Neuronal stem cell (in vitro differentiated cells): ENCODE measurements around the gene LRP1.
A peak's percentile ranks its signal among the peaks of the same experiment; 100 is the strongest.

Experiments
- DNase-seq: peaks from one replicate; pipeline ENCODE4 v3.0.0-alpha.2; 2013; ENCODE audit warnings: low spot score
- H2AFZ ChIP-seq: one replicate; pipeline ENCODE4 v1.6.1; 2013; ENCODE audit warnings: mild to moderate bottlenecking, low read length, inconsistent platforms
- H2AK5ac ChIP-seq: 2 replicates; pipeline ENCODE4 v1.6.1; 2013; ENCODE audit warnings: low read depth, mild to moderate bottlenecking, inconsistent platforms, low read length, moderate library complexity, mixed read lengths
- H2BK120ac ChIP-seq: 2 replicates; pipeline ENCODE4 v1.6.1; 2013; ENCODE audit warnings: low read depth, mild to moderate bottlenecking, inconsistent platforms, low read length, moderate library complexity, mixed read lengths
- H2BK12ac ChIP-seq: one replicate; pipeline ENCODE4 v1.6.1; 2013; ENCODE audit warnings: low read length, inconsistent platforms
- H2BK15ac ChIP-seq: 2 replicates; pipeline ENCODE4 v1.6.1; 2013; ENCODE audit warnings: mild to moderate bottlenecking, low read length, inconsistent platforms, mixed read lengths
- H2BK5ac ChIP-seq: one replicate; pipeline ENCODE4 v1.6.1; 2013; ENCODE audit warnings: inconsistent platforms, mild to moderate bottlenecking, low read length, moderate library complexity
- H3K14ac ChIP-seq: one replicate; pipeline ENCODE4 v1.6.1; 2013; ENCODE audit warnings: low read length, inconsistent platforms
- H3K18ac ChIP-seq: 2 replicates; pipeline ENCODE4 v1.6.1; 2013; ENCODE audit warnings: low read length, inconsistent platforms
- H3K23ac ChIP-seq: 2 replicates; pipeline ENCODE4 v1.6.1; 2013; ENCODE audit warnings: low read depth, mild to moderate bottlenecking, mixed read lengths, low read length, inconsistent platforms; ENCODE audit not compliant: poor library complexity
- H3K27ac ChIP-seq: replicated peaks from 3 replicates; pipeline ENCODE4 v1.5.1; 2013; ENCODE audit warnings: low read length, inconsistent platforms
- H3K27me3 ChIP-seq, 3 experiments: 2 replicates each; pipeline ENCODE4 v1.6.1; 2013; ENCODE audit warnings: low read length in 3 of 3, mild to moderate bottlenecking in 2 of 3, inconsistent platforms in 1 of 3, low read depth in 1 of 3, mixed read lengths in 1 of 3, moderate library complexity in 1 of 3; ENCODE audit not compliant: control insufficient read depth in 3 of 3, insufficient read depth in 3 of 3
- H3K36me3 ChIP-seq, 2 donors: replicated peaks in 1 of 2; 2 replicates each; pipeline ENCODE4 v1.6.1; 2013; ENCODE audit warnings: low read length in 2 of 2; ENCODE audit not compliant: control insufficient read depth in 2 of 2, insufficient read depth in 2 of 2
- H3K4ac ChIP-seq: 2 replicates; pipeline ENCODE4 v1.6.1; 2013; ENCODE audit warnings: inconsistent platforms, mild to moderate bottlenecking, low read length, moderate library complexity
- H3K4me1 ChIP-seq, 2 donors: 1 replicate in 1 of 2; 2 replicates in 1 of 2; pipeline ENCODE4 v1.6.1; 2013; ENCODE audit warnings: low read length in 2 of 2, low read depth in 1 of 2; ENCODE audit not compliant: control insufficient read depth in 2 of 2, insufficient read depth in 1 of 2
- H3K4me2 ChIP-seq: one replicate; pipeline ENCODE4 v1.6.1; 2013; ENCODE audit warnings: mild to moderate bottlenecking, low read length, inconsistent platforms; ENCODE audit not compliant: insufficient read depth, poor library complexity, severe bottlenecking
- H3K4me3 ChIP-seq, 2 donors: 2 replicates each; pipeline ENCODE4 v1.5.1; 2013; ENCODE audit warnings: low read length in 2 of 2, mild to moderate bottlenecking in 2 of 2, inconsistent platforms in 1 of 2, moderate library complexity in 1 of 2
- H3K79me1 ChIP-seq: one replicate; pipeline ENCODE4 v1.6.1; 2013; ENCODE audit warnings: low read depth, mild to moderate bottlenecking, inconsistent platforms, low read length, moderate library complexity
- H3K9ac ChIP-seq: one replicate; pipeline ENCODE4 v1.6.1; 2013; ENCODE audit warnings: mild to moderate bottlenecking, low read depth, low read length, inconsistent platforms; ENCODE audit not compliant: poor library complexity
- H3K9me3 ChIP-seq, 2 donors: replicated peaks in 1 of 2; 2 replicates each; pipeline versions ENCODE3 to v1.6.1; 2013; ENCODE audit warnings: low read length in 2 of 2, mild to moderate bottlenecking in 2 of 2, inconsistent platforms in 1 of 2, low read depth in 1 of 2, mixed read lengths in 1 of 2, moderate library complexity in 1 of 2; ENCODE audit not compliant: control insufficient read depth in 2 of 2, insufficient read depth in 1 of 2
- H4K8ac ChIP-seq: one replicate; pipeline ENCODE4 v1.6.1; 2013; ENCODE audit warnings: low read depth, mild to moderate bottlenecking, inconsistent platforms, low read length, moderate library complexity
- H4K91ac ChIP-seq: one replicate; pipeline ENCODE4 v1.6.1; 2013; ENCODE audit warnings: low read length, low read depth, mild to moderate bottlenecking, inconsistent platforms; ENCODE audit not compliant: poor library complexity
- WGBS, 2 donors: extraction: QIAGEN DNeasy Blood & Tissue Kit; methylation state at CpG; one replicate each; pipeline ENCODE4 v1.1.7; 2013; ENCODE audit warnings: missing lambda C conversion rate in 2 of 2, mixed read lengths in 1 of 2; ENCODE audit not compliant: insufficient read length in 2 of 2, insufficient replicate concordance in 1 of 2; ENCODE audit errors: extremely low coverage in 2 of 2; 5-methylcytosine and 5-hydroxymethylcytosine counted together

LRP1 gene

DNA sequence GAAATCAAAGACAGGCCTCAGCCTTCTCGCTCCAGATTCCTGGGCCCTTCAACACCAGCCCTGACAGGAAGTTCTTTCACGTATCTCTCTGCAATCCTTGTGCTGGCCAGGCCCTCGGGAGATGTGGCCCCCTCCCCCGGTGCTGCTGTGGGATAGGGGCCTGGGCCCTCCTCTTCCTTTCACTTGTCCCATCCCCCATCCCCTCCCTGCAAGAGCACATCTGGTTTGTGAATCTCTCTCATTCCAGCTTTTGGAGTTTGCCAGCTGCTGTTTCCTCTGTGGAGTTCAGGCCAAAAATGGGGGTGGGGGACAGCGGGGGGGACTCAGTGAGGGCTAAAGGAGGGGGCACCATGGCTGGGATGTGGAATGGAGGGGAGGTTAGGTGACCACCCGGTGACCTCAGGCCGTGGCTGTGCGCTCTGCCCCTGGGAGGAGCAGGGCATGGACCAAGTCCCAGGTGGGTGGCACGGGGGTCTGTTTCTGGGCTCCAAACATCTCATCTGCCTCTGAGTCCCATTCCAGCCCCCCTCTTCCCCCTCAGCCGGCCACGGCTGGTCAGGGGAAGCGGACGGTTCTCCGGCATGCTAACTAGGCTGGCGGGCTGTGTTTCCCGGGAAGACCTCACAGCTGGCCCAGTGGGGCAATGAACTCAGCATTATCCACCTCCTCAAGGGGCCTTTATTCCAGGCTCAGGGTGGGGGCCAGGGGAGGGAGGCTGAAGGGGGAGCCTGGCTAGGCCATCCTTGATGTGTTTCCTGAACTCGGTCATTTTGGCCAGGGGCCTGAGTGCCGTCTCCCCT is 7.4 kb downstream of the LRP1 start:
- Histone ChIP-seq H3K14ac (no peak overlapping the region), H3K79me1 (peaks cover 9% of the 10 kb centered on the region), H3K27me3 (no peaks in the 10 kb centered on the region), H2AFZ (peak overlapping the region; percentile 71), H3K36me3 (peaks cover 12 to 36% of the 10 kb centered on the region in 2 donors), H3K4me2 (peak overlapping the region; percentile 34), H2BK120ac (no peak overlapping the region), H2BK5ac (no peak overlapping the region), H3K27ac (no peak overlapping the region), H4K91ac (no peak overlapping the region), H3K9me3 (no peaks in the 10 kb centered on the region), H4K8ac (no peak overlapping the region), H3K9ac (no peak overlapping the region), H3K4me3 (peak overlapping the region in 1 of 2 donors; percentile 37), H3K4ac (no peak overlapping the region), H3K4me1 (peaks cover 34 to 54% of the 10 kb centered on the region in 2 donors), H2BK12ac (no peak overlapping the region), H3K18ac (peak overlapping the region; percentile 68), H2AK5ac (no peak overlapping the region), H3K23ac (no peak overlapping the region), H2BK15ac (no peak overlapping the region)
- WGBS, 2 donors: no CpG with 5 or more reads among the region's 18 CpGs
- DNase-seq: no peak

DNA sequence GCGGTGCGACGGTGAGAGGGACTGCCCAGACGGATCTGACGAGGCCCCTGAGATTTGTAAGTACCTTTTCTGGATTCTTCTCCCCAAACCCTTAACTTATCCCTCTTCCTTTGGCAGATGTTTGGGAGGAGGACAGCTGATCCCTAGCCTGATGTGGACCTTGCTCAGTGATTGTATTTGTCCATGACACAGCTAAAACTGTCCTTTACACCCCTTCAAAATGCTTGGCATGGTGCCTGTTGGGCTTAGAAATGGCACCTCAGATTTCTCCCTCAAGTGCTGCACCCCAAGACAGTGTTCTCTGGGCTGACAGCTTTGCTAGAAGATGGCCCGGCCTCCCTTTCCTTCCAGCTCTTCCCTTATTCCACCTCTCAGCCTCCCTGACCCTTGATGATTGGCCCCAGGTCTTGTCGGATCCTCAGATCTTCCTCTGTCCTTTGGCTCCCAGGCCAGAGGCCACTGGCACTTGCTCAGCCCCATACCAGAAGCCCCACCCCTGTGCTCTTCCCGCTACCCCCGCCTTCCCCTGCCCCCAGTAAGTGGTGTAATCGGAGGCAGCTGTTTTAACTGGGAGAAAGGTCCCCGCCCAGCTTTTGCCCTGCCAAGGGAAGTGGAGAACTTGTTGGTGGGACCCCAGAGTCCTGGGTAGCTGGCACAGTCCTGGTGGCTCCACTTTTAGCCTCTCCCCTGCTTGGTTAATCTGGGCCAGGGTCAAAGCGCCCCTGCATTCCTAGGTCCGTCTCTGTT is 10.4 kb downstream of the LRP1 start:
- Histone ChIP-seq H2BK12ac (no peak overlapping the region), H3K4me2 (no peak overlapping the region), H2BK15ac (no peak overlapping the region), H2BK5ac (no peak overlapping the region), H3K27ac (no peak overlapping the region), H3K9ac (no peak overlapping the region), H2AK5ac (no peak overlapping the region), H3K4me1 (peaks cover 16 to 29% of the 10 kb centered on the region in 2 donors), H3K14ac (no peak overlapping the region), H3K79me1 (peaks cover 11% of the 10 kb centered on the region), H3K27me3 (no peaks in the 10 kb centered on the region), H3K9me3 (no peaks in the 10 kb centered on the region), H4K91ac (no peak overlapping the region), H3K4ac (no peak overlapping the region), H2AFZ (no peak overlapping the region), H4K8ac (no peak overlapping the region), H2BK120ac (no peak overlapping the region), H3K18ac (no peak overlapping the region), H3K36me3 (peaks cover 26 to 56% of the 10 kb centered on the region in 2 donors), H3K4me3 (no peak overlapping the region), H3K23ac (no peak overlapping the region)
- DNase-seq: no peak
- WGBS, 2 donors: no CpG with 5 or more reads among the region's 13 CpGs

DNA sequence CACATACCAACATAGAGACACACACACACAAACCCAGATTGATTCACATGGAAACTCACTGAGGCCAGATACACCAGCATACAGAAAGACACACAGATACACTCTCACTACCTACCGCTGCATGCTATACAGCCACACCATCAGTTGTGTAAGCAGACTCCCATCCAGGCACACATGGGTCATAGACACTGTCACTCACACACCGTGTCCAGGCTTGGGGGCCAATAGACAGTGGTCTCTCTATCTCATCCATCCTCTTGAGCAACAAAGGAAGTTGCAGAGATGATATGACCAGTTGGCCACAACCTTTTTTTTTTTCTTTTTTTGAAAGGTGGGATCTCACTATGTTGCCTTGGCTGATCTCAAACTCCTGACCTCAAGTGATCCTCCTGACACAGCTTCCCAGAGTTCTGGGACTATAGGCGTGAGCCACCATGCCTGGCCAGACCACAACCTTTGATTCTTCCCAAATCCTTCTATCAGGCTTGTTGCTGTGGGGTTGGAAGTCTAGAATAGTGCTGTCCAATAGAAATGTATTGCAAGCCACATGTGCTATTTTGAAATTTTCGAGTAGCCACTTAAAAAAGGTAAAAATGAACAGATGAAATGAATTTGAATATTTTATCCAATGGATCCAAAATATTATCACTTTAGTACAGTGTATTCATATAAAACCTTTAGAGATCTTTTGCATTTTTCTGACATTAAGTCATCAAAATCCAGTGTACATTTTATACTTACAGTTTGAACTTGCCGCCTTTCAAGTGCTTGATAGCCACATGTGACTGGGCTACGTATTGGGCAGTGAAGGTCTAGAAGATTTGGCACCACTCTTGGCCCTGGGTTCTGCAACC is 11.7 kb downstream of the LRP1 start:
- Histone ChIP-seq H2BK12ac (no peak overlapping the region), H2BK15ac (no peak overlapping the region), H3K9me3 (no peaks in the 10 kb centered on the region), H2BK120ac (no peak overlapping the region), H3K27me3 (no peaks in the 10 kb centered on the region), H2AK5ac (no peak overlapping the region), H2AFZ (no peak overlapping the region), H3K36me3 (peaks cover 33 to 70% of the 10 kb centered on the region in 2 donors), H3K18ac (no peak overlapping the region), H3K4ac (no peak overlapping the region), H3K4me1 (peaks cover 10 to 20% of the 10 kb centered on the region in 2 donors), H3K14ac (no peak overlapping the region), H4K91ac (no peak overlapping the region), H3K4me3 (no peak overlapping the region), H3K9ac (no peak overlapping the region), H3K4me2 (no peak overlapping the region), H3K23ac (no peak overlapping the region), H4K8ac (no peak overlapping the region), H3K27ac (no peak overlapping the region), H3K79me1 (peaks cover 11% of the 10 kb centered on the region), H2BK5ac (no peak overlapping the region)
- no peak for DNase-seq
- no CpG with 5 or more reads among the region's 6 CpGs for WGBS, 2 donors
